ENCODE measurements around the gene DDX25.

GRCh38 chr11:125939081-125939521 is 34.8 kb downstream of the DDX25 start:
- TF ChIP-seq POLR2AphosphoS5 (IDR thresholded peaks at IDR 0.05; ENCODE audit: insufficient read depth in 1 of 2, low read depth in 1 of 2): no peak
- no peak for TF ChIP-seq CTCF (IDR thresholded peaks at IDR 0.05)

Data from vagina (tissue), 2 donors.